ENCODE data around the gene TMEM94.

Gene TMEM94

GRCh38 chr17:75513641-75514000, 57.2 kb downstream of the TMEM94 start:
- peak overlapping the region; percentile 87 to 94 for H3K27ac ChIP-seq
- no peak for DNase-seq (ENCODE audit: low spot score)
- TF ChIP-seq, protein P1, sequence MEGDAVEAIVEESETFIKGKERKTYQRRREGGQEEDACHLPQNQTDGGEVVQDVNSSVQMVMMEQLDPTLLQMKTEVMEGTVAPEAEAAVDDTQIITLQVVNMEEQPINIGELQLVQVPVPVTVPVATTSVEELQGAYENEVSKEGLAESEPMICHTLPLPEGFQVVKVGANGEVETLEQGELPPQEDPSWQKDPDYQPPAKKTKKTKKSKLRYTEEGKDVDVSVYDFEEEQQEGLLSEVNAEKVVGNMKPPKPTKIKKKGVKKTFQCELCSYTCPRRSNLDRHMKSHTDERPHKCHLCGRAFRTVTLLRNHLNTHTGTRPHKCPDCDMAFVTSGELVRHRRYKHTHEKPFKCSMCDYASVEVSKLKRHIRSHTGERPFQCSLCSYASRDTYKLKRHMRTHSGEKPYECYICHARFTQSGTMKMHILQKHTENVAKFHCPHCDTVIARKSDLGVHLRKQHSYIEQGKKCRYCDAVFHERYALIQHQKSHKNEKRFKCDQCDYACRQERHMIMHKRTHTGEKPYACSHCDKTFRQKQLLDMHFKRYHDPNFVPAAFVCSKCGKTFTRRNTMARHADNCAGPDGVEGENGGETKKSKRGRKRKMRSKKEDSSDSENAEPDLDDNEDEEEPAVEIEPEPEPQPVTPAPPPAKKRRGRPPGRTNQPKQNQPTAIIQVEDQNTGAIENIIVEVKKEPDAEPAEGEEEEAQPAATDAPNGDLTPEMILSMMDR (IDR thresholded peaks at IDR 0.05), result no peak
- peak overlapping the region; percentile 78 for H3K4me3 ChIP-seq

GRCh38 chr17:75514299-75514918, 58.0 kb downstream of the TMEM94 start:
- Histone ChIP-seq H3K4me3 (peak overlapping the region; percentile 78), H3K27ac (peak overlapping the region; percentile 87 to 94)
- TF ChIP-seq, protein P1 (IDR thresholded peaks at IDR 0.05), result no peak
- no peak for DNase-seq (ENCODE audit: low spot score)

- TF ChIP-seq, protein P1 (IDR thresholded peaks at IDR 0.05), result no peak
- Histone ChIP-seq H3K4me3 (peak overlapping the region; percentile 78), H3K27ac (peak overlapping the region; percentile 87 to 94)
- no peak for DNase-seq (ENCODE audit: low spot score)
Observed at GRCh38 chr17:75514919-75515495, 58.6 kb downstream of the TMEM94 start.

DNA sequence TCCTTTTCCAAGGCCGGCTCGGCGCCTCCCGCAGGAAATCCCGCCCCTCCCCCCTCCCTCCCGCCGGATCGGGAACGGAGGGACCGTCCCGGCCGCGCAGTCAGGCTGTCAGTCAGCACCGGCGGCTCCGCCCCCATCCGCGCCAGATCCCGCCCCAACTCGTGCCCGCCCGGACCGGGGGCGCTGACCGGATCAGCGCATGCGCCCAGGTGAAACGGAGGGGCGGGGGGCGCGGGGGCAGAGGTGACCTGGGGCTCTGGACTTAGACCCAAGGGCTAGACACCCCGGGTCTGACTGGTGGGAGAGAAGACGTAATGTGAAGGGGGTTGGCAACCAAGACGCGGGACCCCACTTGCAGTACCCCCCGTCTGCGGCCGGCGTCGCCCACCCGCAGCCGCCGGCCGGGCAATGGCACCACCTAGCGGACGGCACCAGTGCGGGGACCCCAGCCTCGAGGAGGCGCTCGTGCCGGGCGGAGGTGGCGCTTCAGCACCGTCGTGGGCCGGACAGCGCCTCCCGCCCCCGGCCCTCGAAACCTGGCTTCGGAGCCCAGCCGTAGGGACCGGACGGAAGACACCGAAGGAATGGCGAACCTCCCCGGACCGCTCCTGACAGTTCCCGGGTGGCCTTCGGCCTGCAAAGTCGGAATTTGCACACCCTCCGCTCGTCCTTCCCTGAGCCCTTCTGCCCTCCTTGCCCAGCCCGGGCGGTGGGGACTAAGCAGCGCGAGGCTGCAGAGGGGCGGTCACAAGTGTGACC, 59.2 kb downstream of the TMEM94 start, which contains the start of gene CASKIN2:
Gene CASKIN2, minus strand, starts transcription at position 42 of the 759 bp plus-strand sequence. CDS start 1,733 bp downstream, outside the sequence.
- peak; percentile 96 for DNase-seq (ENCODE audit: low spot score)
- Histone ChIP-seq H3K27ac (peak within 1 kb of the TSS; percentile 87 to 94), H3K4me3 (peak within 1 kb of the TSS; percentile 78)
- TF ChIP-seq, protein P1 (IDR thresholded peaks at IDR 0.05), result peak; percentile 92

DNA sequence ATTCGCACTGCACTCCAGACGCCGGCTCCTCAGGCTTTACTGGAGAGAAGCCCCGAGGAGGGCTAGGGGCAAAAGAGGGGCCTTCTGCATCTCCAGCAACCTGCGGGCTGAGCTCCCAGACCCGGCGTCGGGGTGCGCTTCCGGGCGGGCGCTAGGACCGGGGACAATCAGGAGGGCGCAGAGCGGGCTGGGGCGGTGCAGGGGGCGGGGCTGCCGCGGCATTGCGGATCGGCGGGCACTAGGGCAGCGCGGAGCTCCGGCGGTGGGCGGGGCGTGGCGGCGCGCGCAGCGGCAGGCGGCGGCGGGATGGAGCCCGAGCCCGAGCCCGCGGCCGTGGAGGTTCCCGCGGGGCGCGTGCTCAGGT, 59.8 kb downstream of the TMEM94 start, which contains the start of gene TSEN54:
Gene TSEN54, plus strand, starts transcription at position 274 of the 364 bp plus-strand sequence. Its CDS starts 33 bp downstream, at position 307.
- DNase-seq (ENCODE audit: low spot score), result peak; percentile 94
- H3K27ac ChIP-seq, result peak within 1 kb of the TSS; percentile 87 to 94
- H3K4me3 ChIP-seq, result peak within 1 kb of the TSS; percentile 78
- TF ChIP-seq, protein P1 (IDR thresholded peaks at IDR 0.05), result no peak

GRCh38 chr17:75516619-75517296, 60.3 kb downstream of the TMEM94 start:
- TF ChIP-seq, protein P1 (IDR thresholded peaks at IDR 0.05), result no peak
- no peak for DNase-seq (ENCODE audit: low spot score)

More at GRCh38 chr17:75516619-75517296, 60.3 kb downstream of the TMEM94 start:
- Histone ChIP-seq H3K4me3 (peak overlapping the region; percentile 78), H3K27ac (peak overlapping the region; percentile 67 to 87)

Data from coronary artery (tissue), 2 donors.